HepG2 (cell line): ENCODE results near the gene APCDD1L. TPM values are rescaled to one million over a fixed set of nuclear protein-coding genes. Genes with fewer than 3 reads are reported as not detected.

Experiments
- ATAC-seq: fragments of 200-7000 bp; cut with Tn5 transposase; 3 replicates; pipeline ENCODE4 v1.9.1; 2020; ENCODE audit warnings: mild to moderate bottlenecking, moderate library complexity
- BruUV-seq: library from RNA; stranded (reverse); fragments of 400-500 nt; replicated peaks from 2 replicates; lab custom pipeline; 2021; lab: Mats Ljungman, UMichigan
- CTCF ChIA-PET: fragments of 300-600 bp; formaldehyde crosslinking; extraction: SDS; loops from one replicate; lab custom pipeline; 2021; ENCODE audit warnings: low total read pairs, inconsistent platforms, low intra/inter-chr PET ratio; lab: Yijun Ruan, JAX
- POLR2A ChIA-PET: fragments of 350-600 bp; sonication (Branson Sonifier 250); formaldehyde crosslinking; loops from one replicate; lab custom pipeline; 2020; ENCODE audit warnings: antibody characterized with exemption, inconsistent platforms; lab: Yijun Ruan, JAX
- DNase-seq: peaks from one replicate; pipeline ENCODE4 v3.0.0-alpha.2; 2015; ENCODE audit warnings: low spot score
- FAIRE-seq: peaks from 3 replicates; lab custom pipeline; 2011; peaks lifted over from hg19 to GRCh38; lab: Jason Lieb, UNC
- H2AFZ ChIP-seq: one replicate; pipeline ENCODE4 v1.6.1; 2011; ENCODE audit warnings: low read length, inconsistent platforms
- H3K27ac ChIP-seq: fragments of 300-600 bp; 3 replicates; pipeline ENCODE4 v1.8.0; 2011; ENCODE audit warnings: mixed run types, mild to moderate bottlenecking, mixed read lengths, low read length, inconsistent platforms; ENCODE audit not compliant: insufficient read depth; ENCODE audit errors: extremely low read length
- H3K27me3 ChIP-seq, 2 experiments: fragments of 200-600 bp in 1 of 2; 2 replicates in 1 of 2; 3 replicates in 1 of 2; pipeline versions ENCODE4 v1.6.0 to v1.8.0; 2011; ENCODE audit warnings: low read length in 2 of 2, mild to moderate bottlenecking in 2 of 2, moderate library complexity in 2 of 2, inconsistent platforms in 1 of 2; ENCODE audit not compliant: insufficient read depth in 2 of 2, control insufficient read depth in 1 of 2
- H3K36me3 ChIP-seq, 2 experiments: fragments of 200-600 bp in 1 of 2; replicated peaks in 1 of 2; 2 replicates in 1 of 2; 3 replicates in 1 of 2; pipeline versions ENCODE4 v1.5.1 to v1.8.0; 2011; ENCODE audit warnings: low read length in 2 of 2, inconsistent platforms in 1 of 2; ENCODE audit not compliant: insufficient read depth in 2 of 2, control insufficient read depth in 1 of 2
- H3K4me1 ChIP-seq: 2 replicates; pipeline ENCODE4 v1.5.1; 2012; ENCODE audit warnings: low read length, inconsistent platforms; ENCODE audit not compliant: insufficient read depth
- H3K4me2 ChIP-seq: 2 replicates; pipeline ENCODE4 v1.6.0; 2011; ENCODE audit warnings: low read depth, low read length, inconsistent platforms
- H3K4me3 ChIP-seq, 3 experiments: fragments of 200-600 bp in 1 of 3; sonication (generic), shearing (Covaris generic) in 1 of 3; replicated peaks in 1 of 3; 2 replicates each; pipeline ENCODE4 v1.5.1; 2011 to 2016; ENCODE audit warnings: low read length in 3 of 3, inconsistent platforms in 2 of 3, low read depth in 2 of 3, mild to moderate bottlenecking in 2 of 3, control low read depth in 1 of 3, mixed read lengths in 1 of 3; ENCODE audit not compliant: insufficient read depth in 1 of 3
- H3K79me2 ChIP-seq: one replicate; pipeline ENCODE4 v1.6.1; 2011; ENCODE audit warnings: low read length, inconsistent platforms; ENCODE audit not compliant: insufficient read depth
- H3K9ac ChIP-seq: 2 replicates; pipeline ENCODE4 v1.6.0; 2011; ENCODE audit warnings: mild to moderate bottlenecking, low read depth, low read length, inconsistent platforms; ENCODE audit not compliant: insufficient read depth
- H3K9me3 ChIP-seq: 2 replicates; pipeline ENCODE4 v1.5.1; 2012; ENCODE audit warnings: mild to moderate bottlenecking, low read length
- H4K20me1 ChIP-seq: 2 replicates; pipeline ENCODE4 v1.6.0; 2011; ENCODE audit warnings: inconsistent platforms, mild to moderate bottlenecking, low read length, moderate library complexity; ENCODE audit not compliant: insufficient read depth
- FOXP4 ChIP-seq: sonication (generic); formaldehyde crosslinking; IDR thresholded peaks from 2 replicates; pipeline ENCODE4 v1.4.0; 2020; ENCODE audit warnings: missing genetic modification reagents
- HES4 ChIP-seq: sonication (generic); formaldehyde crosslinking; IDR thresholded peaks from 2 replicates; pipeline ENCODE4 v1.9.0; 2021; ENCODE audit warnings: mild to moderate bottlenecking, missing genetic modification reagents, borderline replicate concordance
- HNRNPK ChIP-seq: fragments of 200-400 bp; formaldehyde crosslinking; IDR thresholded peaks from 2 replicates; pipeline ENCODE4 v1.6.1; 2018; ENCODE audit warnings: low read length, low read depth, moderate library complexity, mild to moderate bottlenecking; ENCODE audit not compliant: poor library complexity, severe bottlenecking
- JUNB ChIP-seq: sonication (generic); formaldehyde crosslinking; IDR thresholded peaks from 2 replicates; pipeline ENCODE4 v1.8.0; 2022; ENCODE audit warnings: missing genetic modification reagents, mild to moderate bottlenecking, borderline replicate concordance
- NFAT5 ChIP-seq: sonication (generic); formaldehyde crosslinking; IDR thresholded peaks from 2 replicates; pipeline ENCODE4 v1.4.0; 2020; ENCODE audit warnings: missing genetic modification reagents
- NFE2 ChIP-seq: sonication (generic); formaldehyde crosslinking; IDR thresholded peaks from 2 replicates; pipeline ENCODE4 v1.4.0; 2020; ENCODE audit warnings: missing genetic modification reagents
- NFYB ChIP-seq: sonication (generic); formaldehyde crosslinking; IDR thresholded peaks from 2 replicates; pipeline ENCODE4 v1.4.0; 2020; ENCODE audit warnings: missing genetic modification reagents
- SMARCE1 ChIP-seq: fragments of 450-650 bp; IDR thresholded peaks from 2 replicates; pipeline ENCODE4 v1.6.1; 2017; ENCODE audit warnings: borderline replicate concordance
- THRA ChIP-seq: sonication (generic); formaldehyde crosslinking; IDR thresholded peaks from 2 replicates; pipeline ENCODE4 v1.4.0; 2020; ENCODE audit warnings: missing genetic modification reagents, borderline replicate concordance
- ZC3H4 ChIP-seq: sonication (generic); formaldehyde crosslinking; IDR thresholded peaks from 2 replicates; pipeline ENCODE4 v1.4.0; 2020; ENCODE audit warnings: missing genetic modification reagents, borderline replicate concordance
- ZNF253 ChIP-seq: sonication (generic); formaldehyde crosslinking; IDR thresholded peaks from 2 replicates; pipeline ENCODE4 v1.8.0; 2022; ENCODE audit warnings: mild to moderate bottlenecking, missing genetic modification reagents, borderline replicate concordance
- ZNF441 ChIP-seq: sonication (generic); formaldehyde crosslinking; IDR thresholded peaks from 2 replicates; pipeline ENCODE4 v1.7.0; 2021; ENCODE audit warnings: missing genetic modification reagents, borderline replicate concordance
- ZNF629 ChIP-seq: sonication (generic); formaldehyde crosslinking; conservative IDR thresholded peaks from 2 replicates; pipeline ENCODE4 v1.5.0; 2020; ENCODE audit warnings: missing genetic modification reagents
- WGBS: methylation state at CpG from one replicate; pipeline ENCODE4 v1.1.6; 2017; ENCODE audit warnings: low lambda C conversion rate; 5-methylcytosine and 5-hydroxymethylcytosine counted together
- in situ Hi-C: cut with HindIII; loops from 2 replicates; pipeline ENCODE4 v1.10.0; 2017; ENCODE audit warnings: low pct_unique_long_range_greater_than_20kb; ENCODE audit not compliant: extremely low pct_ligation_motif_present
- intact Hi-C: fragments of 100-400 bp; cut with micrococcal nuclease; formaldehyde crosslinking; loops from one replicate; pipeline ENCODE4 v1.10.0; 2022; ENCODE audit not compliant: unreplicated experiment
- polyA plus RNA-seq, 8 experiments: library from polyadenylated mRNA; depleted of rRNA in 3 of 8; stranded (reverse) in 7 of 8; unstranded in 1 of 8; fragments of >200 nt; fragmentation: Illumina TruSeq in 4 of 8; extraction: Trizol in 4 of 8; gene quantifications; 2 replicates each; pipeline versions ENCODE4 v1.2.1 to v1.2.3, GENCODE V29; 2011 to 2016; ENCODE audit warnings: low read depth in 4 of 8, missing spikeins in 1 of 8, mixed read lengths in 1 of 8; ENCODE audit not compliant: insufficient read depth in 1 of 8
- total RNA-seq, 5 experiments: library from RNA; depleted of rRNA; stranded (reverse); fragments of >200 nt; fragmentation: Illumina TruSeq; extraction: Trizol; gene quantifications; 2 replicates each; pipeline ENCODE4 v1.2.3, GENCODE V29; 2016; ENCODE audit warnings: low read depth in 1 of 5

APCDD1L gene
- total and polyA plus RNA-seq, 2 of the 13 experiments (the other 11 are each of a cell fraction or from before 2014, with no cell fraction given) = not detected

- no peak for TF ChIP-seq ZNF629
- no peak for TF ChIP-seq HES4 (CRISPR knock-in tag)
- no peak for TF ChIP-seq ZNF253 (CRISPR knock-in tag)
Observed at GRCh38 chr20:58519940-58520712, 4.9 kb upstream of the APCDD1L start (continued).

- DNase-seq (no peak), ATAC-seq (no peak), FAIRE-seq (no peak)
- Histone ChIP-seq H3K36me3 (no peaks in the 10 kb centered on the region), H3K9ac (no peak overlapping the region), H3K27ac (no peak overlapping the region), H3K4me2 (no peak overlapping the region), H3K27me3 (peaks cover 3 to 72% of the 10 kb centered on the region in 2 experiments; a peak in 3 of 5 replicates), H4K20me1 (no peaks in the 10 kb centered on the region; the same call in 1 of the 2 replicates), H3K4me3 (no peak overlapping the region), H2AFZ (no peak overlapping the region), H3K9me3 (no peaks in the 10 kb centered on the region), H3K79me2 (no peaks in the 10 kb centered on the region), H3K4me1 (no peaks in the 10 kb centered on the region)
- ChIA-PET CTCF (no interaction called here), POLR2A (no interaction called here)
- no TSS peak for BruUV-seq
- intact Hi-C loops = no loop called here
- 2% methylated on average over 7 of the region's 7 CpGs for WGBS
- in situ Hi-C loops = no loop called here
- TF ChIP-seq NFYB (CRISPR knock-in tag) (no peak), THRA (no peak), ZC3H4 (CRISPR knock-in tag) (no peak), HNRNPK (no peak), SMARCE1 (no peak), NFE2 (CRISPR knock-in tag) (no peak), ZNF441 (CRISPR knock-in tag) (no peak), JUNB (CRISPR knock-in tag) (no peak), FOXP4 (CRISPR knock-in tag) (no peak), NFAT5 (no peak)
Observed at GRCh38 chr20:58518896-58519593, 3.8 kb upstream of the APCDD1L start.
